HG03060 (cell line): Measurements from ENCODE around the gene TRIP4.
"Not testable (repeated sequence)": the region's sequence is repeated elsewhere in the genome, so short reads cannot be mapped to it uniquely, and the experiment has no call there.

ENCODE experiments used
- ATAC-seq: cut with Tn5 transposase; IDR thresholded peaks from one replicate; pipeline ENCODE4 v1.9.1; 2021; ENCODE audit warnings: low read depth, moderate number of reproducible peaks; ENCODE audit not compliant: unreplicated experiment

Gene TRIP4

GRCh38 chr15:64387562-64388168, at the start of gene TRIP4:
Gene TRIP4 (plus strand): TSS chr15:64387836. CDS start chr15:64387864, 28 bp downstream.
- peak; percentile 94 for ATAC-seq

- no peak for ATAC-seq
Observed at GRCh38 chr15:64340355-64340754, 47.3 kb upstream of the TRIP4 start.

- no peak for ATAC-seq
Observed at GRCh38 chr15:64341961-64342360, 45.7 kb upstream of the TRIP4 start.

GRCh38 chr15:64343222-64343621, 44.4 kb upstream of the TRIP4 start:
- ATAC-seq, result no peak

- ATAC-seq, result no peak
Observed at GRCh38 chr15:64343841-64344240, 43.8 kb upstream of the TRIP4 start.

GRCh38 chr15:64344651-64345294, 42.9 kb upstream of the TRIP4 start:
- no peak for ATAC-seq

GRCh38 chr15:64346242-64346641, 41.4 kb upstream of the TRIP4 start:
- ATAC-seq, result not testable (repeated sequence)

GRCh38 chr15:64348455-64348854, 39.2 kb upstream of the TRIP4 start:
- no peak for ATAC-seq

GRCh38 chr15:64349375-64349774, 38.3 kb upstream of the TRIP4 start:
- ATAC-seq, result no peak

- no peak for ATAC-seq
Observed at GRCh38 chr15:64351265-64351664, 36.4 kb upstream of the TRIP4 start.

- no peak for ATAC-seq
Observed at GRCh38 chr15:64354688-64355344, 32.8 kb upstream of the TRIP4 start.

- ATAC-seq, result no peak
Observed at GRCh38 chr15:64355348-64355943, 32.2 kb upstream of the TRIP4 start.

GRCh38 chr15:64355944-64356709, 31.5 kb upstream of the TRIP4 start, which contains the start of gene CSNK1G1:
Gene CSNK1G1 (minus strand): TSS chr15:64356173. CDS start chr15:64300499, 55,674 bp downstream.
- ATAC-seq, result peak; percentile 89

GRCh38 chr15:64356710-64357040, 31.0 kb upstream of the TRIP4 start:
- no peak for ATAC-seq

- no peak for ATAC-seq
Observed at GRCh38 chr15:64361259-64361658, 26.4 kb upstream of the TRIP4 start.

- no peak for ATAC-seq
Observed at GRCh38 chr15:64369078-64369607, 18.5 kb upstream of the TRIP4 start.

GRCh38 chr15:64371383-64371782, 16.3 kb upstream of the TRIP4 start:
- not testable (repeated sequence) for ATAC-seq

GRCh38 chr15:64373360-64373759, 14.3 kb upstream of the TRIP4 start:
- no peak for ATAC-seq

GRCh38 chr15:64379216-64379960, 8.2 kb upstream of the TRIP4 start:
- no peak for ATAC-seq
